ENCODE measurements around the gene LARP4B.

- no peak for TF ChIP-seq CTCF (IDR thresholded peaks at IDR 0.05)
- TF ChIP-seq POLR2AphosphoS5 (IDR thresholded peaks at IDR 0.05), result no peak
These were observed 88.7 kb downstream of the LARP4B start for GRCh38 chr10:842795-843194.

Measured in stomach (tissue), 4 donors.